ENCODE measurements around the gene MED26.

The MED26 gene

GRCh38 chr19:16614941-16615340 lies 13.1 kb downstream of the MED26 start:
- DNase-seq (ENCODE audit: low read depth in 4 of 4, low spot score in 1 of 4), result no peak

- DNase-seq (ENCODE audit: low read depth in 4 of 4, low spot score in 1 of 4), result no peak
These were observed 14.2 kb downstream of the MED26 start for GRCh38 chr19:16613841-16614240.

- DNase-seq (ENCODE audit: low read depth in 4 of 4, low spot score in 1 of 4), result no peak
These were observed 15.4 kb downstream of the MED26 start for GRCh38 chr19:16612636-16613035.

DNA sequence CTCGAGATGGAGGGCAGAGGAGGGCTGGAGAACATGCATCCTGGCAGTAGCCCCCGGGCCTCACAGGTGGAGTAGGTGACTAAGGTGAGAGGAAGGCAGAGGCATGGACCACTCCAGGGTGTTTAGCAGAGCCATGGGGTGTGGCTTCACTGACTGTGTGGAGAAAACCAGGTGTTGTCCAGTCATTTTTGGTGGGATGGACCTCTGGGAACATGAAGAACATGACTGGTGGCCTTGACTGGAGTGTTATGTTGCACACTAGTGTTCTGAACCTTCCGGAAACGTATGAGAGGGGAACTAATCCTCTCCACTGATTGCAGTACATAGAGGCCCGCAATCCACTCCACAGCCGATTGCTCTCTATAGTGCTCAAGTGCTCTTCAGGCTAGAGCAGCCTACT lies 16.9 kb downstream of the MED26 start:
- DNase-seq (ENCODE audit: low read depth in 4 of 4, low spot score in 1 of 4), result no peak

GRCh38 chr19:16609511-16610200 lies 18.3 kb downstream of the MED26 start:
- no peak for DNase-seq (ENCODE audit: low read depth in 4 of 4, low spot score in 1 of 4)

DNA sequence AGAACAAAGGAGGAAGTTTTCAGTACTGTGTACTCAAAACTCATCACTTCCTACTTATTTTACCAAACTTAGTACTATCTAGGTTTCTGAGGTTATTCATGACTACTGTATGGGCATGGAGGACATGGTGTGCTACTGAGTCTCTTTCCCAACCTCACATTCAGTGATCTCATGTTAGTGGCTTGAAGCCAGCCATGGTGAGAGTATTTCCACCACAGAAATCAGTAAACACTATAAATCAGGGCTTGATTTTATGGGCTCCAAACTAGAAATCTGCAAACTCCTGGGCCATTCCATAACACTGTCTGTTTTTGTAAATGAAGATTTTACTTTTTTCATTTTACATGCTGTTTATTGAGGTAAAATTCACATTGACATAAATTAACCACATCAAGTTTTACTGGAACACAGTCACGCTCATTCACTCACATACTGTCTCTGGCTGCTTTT lies 19.7 kb downstream of the MED26 start:
- no peak for DNase-seq (ENCODE audit: low read depth in 4 of 4, low spot score in 1 of 4)

DNA sequence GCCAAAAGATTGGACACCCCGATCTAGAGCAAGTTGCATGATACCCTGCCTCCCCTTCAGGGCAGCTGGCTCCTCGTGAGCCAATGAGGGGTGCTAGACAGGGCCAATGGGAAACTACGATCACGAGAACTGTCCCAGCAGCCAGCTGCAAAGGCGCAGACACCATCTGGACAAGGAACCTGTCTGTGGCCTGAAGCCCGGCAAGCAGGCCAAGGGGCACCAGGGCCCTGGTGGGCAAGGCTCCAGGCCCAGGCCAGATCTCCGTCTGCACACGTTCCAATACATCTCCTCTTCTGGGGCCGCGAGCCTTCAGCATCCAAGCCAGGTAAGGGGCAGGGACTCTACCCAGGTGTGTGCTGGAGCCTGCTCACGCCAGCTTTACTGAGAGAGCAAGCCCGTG lies 20.2 kb downstream of the MED26 start:
- DNase-seq (ENCODE audit: low read depth in 4 of 4, low spot score in 1 of 4), result no peak

DNA sequence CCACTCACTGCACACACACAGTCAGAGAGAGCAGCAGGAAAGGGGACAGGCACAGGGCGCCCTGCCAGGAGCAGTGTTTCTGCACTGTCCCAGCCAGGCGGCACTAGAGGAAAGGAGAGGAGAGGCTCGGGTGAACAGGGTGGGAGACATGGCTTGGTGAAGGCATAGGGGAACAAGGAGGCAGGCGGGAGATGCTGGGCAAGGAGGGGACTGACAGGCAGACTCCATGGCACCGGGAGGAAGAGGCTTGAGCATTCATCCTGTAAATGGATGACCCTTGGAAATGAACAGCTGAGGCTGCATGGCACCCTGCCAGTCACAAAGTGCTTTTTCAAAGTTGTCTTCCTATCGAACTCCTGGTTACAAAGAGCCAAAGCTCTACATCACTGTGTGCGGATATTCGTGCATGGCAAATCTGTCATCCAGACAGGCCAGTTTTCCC lies 22.4 kb downstream of the MED26 start:
- no peak for DNase-seq (ENCODE audit: low read depth in 4 of 4, low spot score in 1 of 4)

DNA sequence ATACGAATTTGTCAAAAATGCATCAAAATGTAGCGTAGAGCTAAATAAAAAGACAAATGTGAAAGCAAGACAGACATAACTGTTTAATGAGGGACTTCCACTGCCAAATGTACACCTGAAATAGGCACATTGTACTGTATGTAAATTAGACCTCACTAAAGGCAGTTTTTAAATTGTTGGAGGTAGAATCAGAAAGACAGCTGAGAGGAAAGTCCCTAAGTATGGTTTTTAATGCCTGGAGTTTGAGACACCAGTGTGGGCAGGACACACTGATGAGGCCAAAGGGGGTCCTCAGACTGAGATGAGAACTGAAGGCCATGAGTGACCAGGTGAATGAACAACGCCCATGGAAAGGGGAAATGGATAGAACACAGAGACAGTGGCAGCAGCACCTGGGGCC lies 22.9 kb downstream of the MED26 start:
- no peak for DNase-seq (ENCODE audit: low read depth in 4 of 4, low spot score in 1 of 4)

DNA sequence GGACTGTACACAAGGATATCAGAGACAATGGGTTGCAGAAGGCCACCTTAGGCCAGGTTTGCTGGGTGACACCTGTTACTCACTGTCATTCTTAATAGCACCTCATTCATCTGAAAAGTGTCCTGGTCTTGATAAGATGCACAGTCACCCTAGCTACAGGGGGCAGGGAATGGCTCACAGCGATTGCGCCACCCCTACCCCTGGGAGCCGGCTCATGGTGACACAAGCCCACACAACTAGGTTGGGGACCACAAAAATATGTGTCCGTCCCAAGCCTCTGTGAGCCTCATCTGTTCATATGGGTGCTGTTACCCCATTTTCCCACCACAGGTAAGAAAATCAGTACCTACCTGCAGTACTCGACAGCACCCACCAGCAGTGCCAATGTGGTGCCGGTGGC lies 23.4 kb downstream of the MED26 start:
- no peak for DNase-seq (ENCODE audit: low read depth in 4 of 4, low spot score in 1 of 4)

- no peak for DNase-seq (ENCODE audit: low read depth in 4 of 4, low spot score in 1 of 4)
These were observed 24.9 kb downstream of the MED26 start for GRCh38 chr19:16603090-16603489.

DNA sequence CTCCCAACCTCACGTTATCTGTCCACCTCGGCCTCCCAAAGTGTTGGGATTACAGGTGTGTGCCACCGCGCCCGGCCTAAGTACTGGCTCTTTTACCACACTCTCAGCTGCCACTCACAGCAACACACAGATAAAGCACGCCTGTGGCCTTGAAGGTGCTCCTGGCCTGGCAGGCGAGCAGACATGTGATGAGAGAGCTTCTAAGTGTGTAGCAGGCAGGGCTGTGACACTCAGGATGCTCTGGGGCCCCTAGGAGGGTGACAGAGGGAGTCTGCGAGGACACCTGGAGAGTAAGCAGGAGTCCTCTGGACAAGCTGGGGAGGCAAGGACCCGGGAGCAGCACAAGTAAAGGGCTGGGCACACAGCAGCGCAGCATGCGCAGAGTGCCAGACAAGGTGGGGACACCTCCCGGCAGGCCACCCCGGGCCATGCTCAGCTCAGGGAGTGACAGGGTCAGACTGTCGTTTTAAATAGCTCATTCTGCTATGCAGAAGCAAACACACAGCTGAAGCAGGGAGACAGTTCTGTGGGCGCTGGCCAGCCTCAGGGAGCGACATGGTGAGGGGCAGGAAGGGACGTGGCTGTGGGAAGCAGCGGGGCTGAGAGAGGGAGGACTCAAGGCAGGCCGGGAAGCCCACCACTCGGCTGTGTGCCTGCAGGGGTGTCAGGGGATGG lies 26.5 kb downstream of the MED26 start:
- DNase-seq (ENCODE audit: low read depth in 4 of 4, low spot score in 1 of 4), result no peak

- no peak for DNase-seq (ENCODE audit: low read depth in 4 of 4, low spot score in 1 of 4)
These were observed 27.2 kb downstream of the MED26 start for GRCh38 chr19:16600824-16601223.

GRCh38 chr19:16599655-16600346 lies 28.2 kb downstream of the MED26 start:
- DNase-seq (ENCODE audit: low read depth in 4 of 4, low spot score in 1 of 4), result no peak

DNA sequence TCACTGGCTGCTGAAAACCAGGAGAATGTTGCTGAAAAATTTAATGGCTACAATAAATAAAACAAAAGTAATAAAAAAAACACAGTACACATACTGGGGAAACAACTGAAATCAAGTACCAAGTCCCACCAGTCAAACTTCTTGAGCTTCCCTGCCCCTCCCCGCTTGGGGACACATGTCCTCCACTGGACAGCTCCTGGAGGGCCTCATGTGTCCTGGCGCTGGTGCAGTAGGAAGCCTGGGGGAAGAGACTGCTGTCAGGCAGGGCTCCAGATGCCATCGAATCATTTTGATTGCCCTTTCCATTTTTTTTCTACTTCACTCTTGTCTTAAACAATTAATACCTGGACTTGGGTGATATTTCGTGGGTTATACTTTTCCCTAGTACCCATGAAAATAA lies 29.2 kb downstream of the MED26 start:
- DNase-seq (ENCODE audit: low read depth in 4 of 4, low spot score in 1 of 4), result no peak

DNA sequence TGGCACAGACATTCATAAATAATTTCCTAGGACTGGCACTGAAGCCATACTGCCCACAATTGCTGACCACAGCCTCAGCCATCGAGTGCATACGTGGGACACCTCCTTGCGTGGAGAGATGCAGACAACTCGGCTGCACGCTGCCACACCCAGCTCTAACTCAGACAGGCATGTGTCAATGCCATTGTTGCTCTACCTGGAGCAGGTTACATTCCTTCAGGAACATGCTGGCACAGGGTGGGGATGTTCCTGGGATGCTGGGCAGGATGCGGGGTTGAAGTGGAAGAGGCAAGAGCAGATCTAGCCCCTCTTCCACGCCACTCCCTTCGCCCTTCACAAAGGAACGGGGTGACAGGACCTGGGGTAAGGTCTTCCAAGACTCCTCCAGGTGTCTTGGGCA lies 31.6 kb downstream of the MED26 start:
- DNase-seq (ENCODE audit: low read depth in 4 of 4, low spot score in 1 of 4), result no peak

DNA sequence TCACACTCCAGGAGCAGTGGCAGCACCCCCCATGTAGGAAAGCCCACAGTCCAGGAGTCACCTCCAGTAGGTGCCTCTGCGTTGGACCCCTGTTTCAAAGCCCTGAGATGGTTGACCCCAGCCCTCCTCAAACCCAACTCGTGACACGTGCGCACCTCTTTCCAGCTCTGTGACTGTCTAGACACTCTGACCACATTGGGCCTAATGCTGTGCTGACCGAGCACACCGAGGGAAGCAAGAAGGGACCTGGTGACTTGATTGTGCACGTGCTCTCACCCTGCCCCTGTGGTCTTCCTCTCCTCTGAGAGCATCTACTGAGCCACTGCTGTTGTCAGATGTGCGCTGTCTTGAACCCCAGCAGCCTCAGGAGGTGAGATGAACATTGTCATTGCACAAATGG lies 32.9 kb downstream of the MED26 start:
- DNase-seq (ENCODE audit: low read depth in 4 of 4, low spot score in 1 of 4), result no peak

- DNase-seq (ENCODE audit: low read depth in 4 of 4, low spot score in 1 of 4), result no peak
These were observed 33.3 kb downstream of the MED26 start for GRCh38 chr19:16594681-16595091.

DNA sequence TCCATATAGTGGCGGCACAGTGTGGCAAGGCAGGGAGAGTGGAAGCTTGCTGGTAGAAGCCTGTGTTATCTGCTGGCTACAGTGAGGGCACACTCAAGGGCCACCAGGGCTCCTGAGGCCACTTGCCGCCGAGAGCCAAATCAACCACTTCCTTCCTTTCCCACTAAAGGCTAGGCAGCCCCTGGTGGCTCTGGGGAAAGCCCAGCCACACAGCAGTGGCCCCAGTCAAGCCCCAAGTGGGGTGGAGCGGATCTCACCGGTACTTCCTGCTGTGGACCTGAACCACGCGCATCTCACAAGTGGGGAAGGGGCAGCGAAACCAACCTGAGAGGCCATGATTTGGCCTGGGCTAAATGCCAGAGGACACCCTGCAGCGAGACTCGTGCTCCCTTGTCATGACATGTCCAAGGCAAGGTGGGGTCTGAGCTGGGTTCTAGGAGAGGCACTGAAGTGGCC lies 33.8 kb downstream of the MED26 start:
- DNase-seq (ENCODE audit: low read depth in 4 of 4, low spot score in 1 of 4), result no peak

DNA sequence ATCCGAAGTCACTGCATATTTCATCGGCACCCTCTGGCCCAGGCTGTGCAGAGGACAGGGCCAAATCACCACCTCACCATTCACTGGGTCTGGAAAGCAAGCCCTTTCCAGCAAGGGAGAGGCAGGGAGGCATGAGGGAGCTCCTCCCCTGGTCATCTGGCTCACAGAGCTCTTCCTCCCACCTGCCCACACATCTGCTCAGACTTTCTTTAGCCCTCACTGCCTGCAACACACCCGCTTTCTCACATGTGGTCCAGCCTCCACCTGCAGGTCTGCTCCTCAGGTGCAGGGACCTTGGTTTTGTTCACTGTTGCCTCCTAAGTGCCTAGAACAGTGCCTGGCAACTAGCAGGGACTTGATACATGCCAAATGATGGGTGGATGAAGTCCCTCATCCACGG lies 34.8 kb downstream of the MED26 start:
- DNase-seq (ENCODE audit: low read depth in 4 of 4, low spot score in 1 of 4), result no peak

DNA sequence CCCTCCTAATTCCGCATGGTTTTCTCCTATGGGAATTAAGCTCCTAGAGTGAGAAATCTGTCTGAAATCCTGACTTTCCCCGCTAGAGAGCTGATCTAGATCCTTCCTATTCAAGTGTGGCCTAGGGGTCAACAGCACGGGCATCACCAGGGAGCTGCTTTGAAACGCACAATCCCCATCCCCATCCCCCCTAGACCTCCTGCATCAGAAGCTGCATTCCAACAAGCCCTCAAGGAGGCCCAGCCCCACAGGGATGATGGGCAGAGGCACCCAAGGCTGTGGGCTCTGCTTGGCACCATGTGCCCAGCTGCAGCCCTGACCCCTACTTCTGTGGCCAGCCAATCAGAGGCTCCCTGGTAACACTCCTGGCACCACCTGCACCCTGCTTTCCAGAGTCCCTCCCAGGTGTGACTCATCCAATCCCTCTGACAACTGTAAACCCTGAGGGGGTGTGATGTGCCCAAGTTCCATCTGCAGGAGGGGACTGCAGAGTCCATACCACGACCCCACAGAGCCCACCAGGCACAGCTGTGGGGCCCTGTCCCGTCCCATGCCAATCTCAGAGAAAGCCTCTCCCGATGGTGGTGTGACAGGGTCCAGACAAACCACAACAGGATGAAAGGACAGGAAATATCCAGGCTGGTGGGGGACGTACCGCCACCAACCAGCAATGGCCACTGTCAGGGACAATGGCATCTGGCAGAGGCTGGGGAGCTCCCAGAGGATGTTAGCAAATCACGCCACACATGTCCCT lies 36.0 kb downstream of the MED26 start:
- DNase-seq (ENCODE audit: low read depth in 4 of 4, low spot score in 1 of 4), result no peak

All from stimulated activated CD4-positive, alpha-beta T cell treated with anti-CD3 and anti-CD28 coated beads, Interleukin-1b, Interleukin-23, amount 100 ng/mL, for 24 hours (primary cell).